Stomach (tissue), 9 donors: Measurements from ENCODE around the gene IDH3A. TPM values are rescaled to one million over a fixed set of nuclear protein-coding genes. Genes with fewer than 3 reads are reported as not detected.
A peak's percentile ranks its signal among the peaks of the same experiment; 100 is the strongest.

ENCODE experiments used
- DNase-seq, 2 donors: peaks; one replicate each; pipeline versions ENCODE4 v3.0.0 to v3.0.0-alpha.2; 2013 to 2019
- H3K27ac ChIP-seq, 5 donors: fragments of 200-600 bp in 4 of 5; sonication (generic) in 4 of 5; one replicate each; pipeline ENCODE4 v1.5.1; 2013 to 2019; ENCODE audit warnings: mild to moderate bottlenecking in 1 of 5, moderate library complexity in 1 of 5
- H3K27me3 ChIP-seq, 3 donors: fragments of 200-600 bp; sonication (generic); one replicate each; pipeline ENCODE4 v1.5.1; 2017 to 2019; ENCODE audit warnings: mixed run types in 1 of 3
- H3K36me3 ChIP-seq, 4 donors: fragments of 200-600 bp; sonication (generic); 1 replicate in 3 of 4; 2 replicates in 1 of 4; pipeline ENCODE4 v1.5.1; 2016 to 2019
- H3K4me1 ChIP-seq, 4 donors: fragments of 200-600 bp; sonication (generic); one replicate each; pipeline ENCODE4 v1.5.1; 2016 to 2019
- H3K4me3 ChIP-seq, 4 donors: fragments of 200-600 bp; sonication (generic) in 3 of 4; one replicate each; pipeline ENCODE4 v1.5.1; 2016 to 2019; ENCODE audit warnings: mild to moderate bottlenecking in 1 of 4
- H3K9me3 ChIP-seq, 4 donors: fragments of 200-600 bp; sonication (generic); one replicate each; pipeline ENCODE4 v1.5.1; 2016 to 2019
- CTCF ChIP-seq, 7 experiments: fragments of 450-650 bp in 4 of 7; fragments of 200-600 bp in 3 of 7; sonication (generic) in 3 of 7; IDR thresholded peaks; one replicate each; pipeline ENCODE4 v1.5.1; 2016 to 2019; ENCODE audit warnings: antibody characterized with exemption in 7 of 7, control low read depth in 2 of 7, mild to moderate bottlenecking in 1 of 7
- EP300 ChIP-seq: sonication (generic); formaldehyde crosslinking; IDR thresholded peaks from one replicate; pipeline ENCODE4 v1.6.1; 2017; ENCODE audit warnings: antibody characterized with exemption
- POLR2A ChIP-seq, 4 donors: fragments of 450-650 bp; IDR thresholded peaks; one replicate each; pipeline ENCODE4 v1.6.1; 2016; ENCODE audit warnings: antibody characterized with exemption in 4 of 4, control low read depth in 2 of 4, mild to moderate bottlenecking in 1 of 4, moderate library complexity in 1 of 4
- POLR2AphosphoS5 ChIP-seq, 3 donors: sonication (generic); formaldehyde crosslinking; IDR thresholded peaks; one replicate each; pipeline ENCODE4 v1.6.1; 2016; ENCODE audit warnings: antibody characterized with exemption in 3 of 3
- WGBS, 5 donors: extraction: QIAGEN DNeasy Blood & Tissue Kit in 3 of 5; methylation state at CpG; one replicate each; pipeline versions ENCODE4 v1.1.5 to v1.1.7; 2013 to 2018; 5-methylcytosine and 5-hydroxymethylcytosine counted together
- intact Hi-C: fragments of 100-400 bp; cut with DNase I; formaldehyde crosslinking; loops from one replicate; pipeline ENCODE4 v1.15.1; 2023; ENCODE audit warnings: low total_unique reads
- polyA plus RNA-seq, 3 donors: library from polyadenylated mRNA; stranded (reverse); fragments of 200-250 nt; gene quantifications; one replicate each; pipeline ENCODE4 v1.2.3, GENCODE V29; 2013
- total RNA-seq, 5 donors: library from RNA; depleted of rRNA; stranded (reverse); fragments of >200 nt; gene quantifications; one replicate each; pipeline versions ENCODE4 v1.1.0 to v1.2.3, GENCODE V29; 2014 to 2016
- donor health status: healthy with polysubstance abuse.
- donor health status: Bipolar disorder and iron deficiency.
- donor health status: healthy.

IDH3A gene
- total and polyA plus RNA-seq, 8 donors, result 25.5 to 731 (median 49.1) TPM

- Histone ChIP-seq H3K4me1 (peaks cover 3 to 48% (median 26%) of the 10 kb centered on the region in 4 donors), H3K36me3 (no peaks in the 10 kb centered on the region), H3K27me3 (peaks cover 0 to 8% (median 0%) of the 10 kb centered on the region in 3 donors), H3K9me3 (no peaks in the 10 kb centered on the region), H3K4me3 (no peak overlapping the region), H3K27ac (peak overlapping the region in 3 of 5 donors; percentile 44 to 64 (median 46))
- peak; percentile 49 to 80 for DNase-seq
- 33 to 55% (median 39%) methylated on average over 9 of the region's 9 CpGs for WGBS, 5 donors
- intact Hi-C loops, result no loop called here
- TF ChIP-seq EP300 (no peak), CTCF (IDR thresholded peaks at IDR 0.05) (no peak), POLR2A (IDR thresholded peaks at IDR 0.05) (no peak), POLR2AphosphoS5 (IDR thresholded peaks at IDR 0.05) (no peak)
These were observed 60.6 kb downstream of the IDH3A start for GRCh38 chr15:78209646-78210348.

GRCh38 chr15:78210349-78210717 lies 61.2 kb downstream of the IDH3A start:
- intact Hi-C loops, result no loop called here
- no peaks in the 10 kb centered on the region for H3K36me3 ChIP-seq
- H3K9me3 ChIP-seq, result no peaks in the 10 kb centered on the region
- TF ChIP-seq EP300, result no peak
- TF ChIP-seq POLR2AphosphoS5 (IDR thresholded peaks at IDR 0.05), result no peak
- TF ChIP-seq CTCF (IDR thresholded peaks at IDR 0.05), result no peak
- TF ChIP-seq POLR2A (IDR thresholded peaks at IDR 0.05), result no peak
- 44 to 64% (median 57%) methylated on average over 5 of the region's 5 CpGs for WGBS, 5 donors
- no peak overlapping the region for H3K4me3 ChIP-seq
- peaks cover 0 to 8% (median 0%) of the 10 kb centered on the region in 3 donors for H3K27me3 ChIP-seq
- peak overlapping the region in 3 of 5 donors; percentile 44 to 64 (median 46) for H3K27ac ChIP-seq
- peak in 1 of 2 donors; percentile 23 for DNase-seq
- peaks cover 3 to 48% (median 25%) of the 10 kb centered on the region in 4 donors for H3K4me1 ChIP-seq

- intact Hi-C loops, result no loop called here
- peaks cover 0 to 8% (median 0%) of the 10 kb centered on the region in 3 donors for H3K27me3 ChIP-seq
- DNase-seq, result peak in 1 of 2 donors; percentile 17
- H3K36me3 ChIP-seq, result no peaks in the 10 kb centered on the region
- no peak overlapping the region for H3K4me3 ChIP-seq
- TF ChIP-seq POLR2A (IDR thresholded peaks at IDR 0.05) (no peak), POLR2AphosphoS5 (IDR thresholded peaks at IDR 0.05) (no peak), CTCF (IDR thresholded peaks at IDR 0.05) (no peak), EP300 (no peak)
- WGBS, 5 donors, result 70 to 78% (median 73%) methylated on average over 12 of the region's 12 CpGs
- no peaks in the 10 kb centered on the region for H3K9me3 ChIP-seq
- peak overlapping the region in 2 of 5 donors; percentile 46 to 64 for H3K27ac ChIP-seq
- peaks cover 7 to 56% (median 31%) of the 10 kb centered on the region in 4 donors for H3K4me1 ChIP-seq
These were observed 62.2 kb downstream of the IDH3A start for GRCh38 chr15:78211189-78211921.

- H3K27me3 ChIP-seq, result peaks cover 0 to 8% (median 0%) of the 10 kb centered on the region in 3 donors
- peak overlapping the region in 2 of 5 donors; percentile 46 to 64 for H3K27ac ChIP-seq
- 87 to 95% (median 90%) methylated on average over 10 of the region's 10 CpGs for WGBS, 5 donors
- H3K4me1 ChIP-seq, result peaks cover 14 to 62% (median 37%) of the 10 kb centered on the region in 4 donors
- TF ChIP-seq POLR2AphosphoS5 (IDR thresholded peaks at IDR 0.05) (no peak), EP300 (no peak), POLR2A (IDR thresholded peaks at IDR 0.05) (no peak), CTCF (IDR thresholded peaks at IDR 0.05) (no peak)
- intact Hi-C loops, result no loop called here
- H3K4me3 ChIP-seq, result no peak overlapping the region
- peak in 1 of 2 donors; percentile 15 for DNase-seq
- no peaks in the 10 kb centered on the region for H3K9me3 ChIP-seq
- H3K36me3 ChIP-seq, result no peaks in the 10 kb centered on the region
These were observed 62.8 kb downstream of the IDH3A start for GRCh38 chr15:78212008-78212407.
